Liver (tissue), 9 donors: ENCODE data around the gene RAB3GAP2. TPM values are rescaled to one million over a fixed set of nuclear protein-coding genes. Genes with fewer than 3 reads are reported as not detected.
A peak's percentile ranks its signal among the peaks of the same experiment; 100 is the strongest.

ENCODE experiments used
- DNase-seq: peaks from one replicate; pipeline ENCODE4 v3.0.0-alpha.2; 2017; ENCODE audit warnings: low spot score
- H3K27ac ChIP-seq, 2 donors: one replicate each; pipeline ENCODE4 v1.7.0; 2013; ENCODE audit warnings: inconsistent platforms in 2 of 2, low read length in 2 of 2, control low read depth in 1 of 2, low read depth in 1 of 2, mild to moderate bottlenecking in 1 of 2
- H3K27me3 ChIP-seq, 4 donors: one replicate each; pipeline versions ENCODE4 v1.6.1 to v1.7.0; 2013; ENCODE audit warnings: low read length in 3 of 4, inconsistent platforms in 1 of 4, mild to moderate bottlenecking in 1 of 4, moderate library complexity in 1 of 4; ENCODE audit not compliant: control insufficient read depth in 4 of 4, insufficient read depth in 4 of 4
- H3K36me3 ChIP-seq, 4 donors: one replicate each; pipeline versions ENCODE4 v1.6.1 to v1.7.0; 2013; ENCODE audit warnings: low read length in 3 of 4, mild to moderate bottlenecking in 3 of 4, low read depth in 1 of 4, moderate library complexity in 1 of 4; ENCODE audit not compliant: control insufficient read depth in 4 of 4, insufficient read depth in 3 of 4
- H3K4me1 ChIP-seq, 4 donors: one replicate each; pipeline versions ENCODE4 v1.6.1 to v1.7.0; 2013; ENCODE audit warnings: low read length in 3 of 4, mild to moderate bottlenecking in 3 of 4, moderate library complexity in 1 of 4; ENCODE audit not compliant: control insufficient read depth in 4 of 4, insufficient read depth in 4 of 4
- H3K4me3 ChIP-seq, 3 donors: one replicate each; pipeline versions ENCODE4 v1.6.1 to v1.7.0; 2013; ENCODE audit warnings: low read length in 3 of 3, control low read depth in 1 of 3, low read depth in 1 of 3, mild to moderate bottlenecking in 1 of 3
- H3K9ac ChIP-seq, 2 donors: one replicate each; pipeline ENCODE4 v1.7.0; 2013; ENCODE audit warnings: low read length in 2 of 2, mild to moderate bottlenecking in 2 of 2, moderate library complexity in 2 of 2, control low read depth in 1 of 2, low read depth in 1 of 2
- H3K9me3 ChIP-seq, 4 donors: one replicate each; pipeline versions ENCODE4 v1.6.1 to v1.7.0; 2013; ENCODE audit warnings: low read length in 3 of 4; ENCODE audit not compliant: control insufficient read depth in 4 of 4
- ATF3 ChIP-seq: IDR thresholded peaks from 2 replicates; pipeline ENCODE4 v1.6.1; 2016; ENCODE audit warnings: antibody characterized with exemption
- CTCF ChIP-seq: fragments of 150-350 bp; IDR thresholded peaks from 2 replicates; pipeline ENCODE4 v1.5.1; 2017; ENCODE audit warnings: improper control_type of control experiment, low read depth, low read length; ENCODE audit not compliant: missing input control
- EGR1 ChIP-seq, 2 donors: IDR thresholded peaks; 2 replicates each; pipeline ENCODE4 v1.6.1; 2016 to 2018; ENCODE audit warnings: antibody characterized with exemption in 2 of 2, low read depth in 2 of 2
- FOXA1 ChIP-seq: IDR thresholded peaks from 2 replicates; pipeline ENCODE4 v1.6.1; 2016; ENCODE audit warnings: antibody characterized with exemption
- FOXA2 ChIP-seq: IDR thresholded peaks from 2 replicates; pipeline ENCODE4 v1.6.1; 2016; ENCODE audit warnings: antibody characterized with exemption
- GABPA ChIP-seq, 2 donors: IDR thresholded peaks in 1 of 2; conservative IDR thresholded peaks in 1 of 2; 2 replicates each; pipeline ENCODE4 v1.6.1; 2016; ENCODE audit warnings: antibody characterized with exemption in 2 of 2, mild to moderate bottlenecking in 1 of 2, moderate library complexity in 1 of 2
- HNF4A ChIP-seq, 2 donors: conservative IDR thresholded peaks; 2 replicates each; pipeline ENCODE4 v1.6.1; 2016; ENCODE audit warnings: antibody characterized with exemption in 2 of 2, mild to moderate bottlenecking in 2 of 2
- HNF4G ChIP-seq: IDR thresholded peaks from 2 replicates; pipeline ENCODE4 v1.6.1; 2016; ENCODE audit warnings: antibody characterized with exemption
- JUND ChIP-seq, 2 donors: IDR thresholded peaks; 2 replicates each; pipeline ENCODE4 v1.6.1; 2016; ENCODE audit warnings: antibody characterized with exemption in 2 of 2
- MAX ChIP-seq: IDR thresholded peaks from 2 replicates; pipeline ENCODE4 v1.6.1; 2016; ENCODE audit warnings: antibody characterized with exemption
- NR2F2 ChIP-seq: IDR thresholded peaks from 2 replicates; pipeline ENCODE4 v1.6.1; 2016; ENCODE audit warnings: antibody characterized with exemption
- RAD21 ChIP-seq, 2 donors: IDR thresholded peaks; 2 replicates each; pipeline ENCODE4 v1.6.1; 2016; ENCODE audit warnings: antibody characterized with exemption in 2 of 2, mild to moderate bottlenecking in 2 of 2
- REST ChIP-seq: IDR thresholded peaks from 2 replicates; pipeline ENCODE4 v1.6.1; 2016; ENCODE audit warnings: antibody characterized with exemption, mild to moderate bottlenecking
- RXRA ChIP-seq, 2 donors: IDR thresholded peaks; 2 replicates each; pipeline ENCODE4 v1.6.1; 2017 to 2018; ENCODE audit warnings: antibody characterized with exemption in 2 of 2, mild to moderate bottlenecking in 1 of 2
- SP1 ChIP-seq: IDR thresholded peaks from 2 replicates; pipeline ENCODE4 v1.6.1; 2018; ENCODE audit warnings: antibody characterized with exemption, mild to moderate bottlenecking
- TAF1 ChIP-seq: conservative IDR thresholded peaks from 2 replicates; pipeline ENCODE4 v1.6.1; 2016; ENCODE audit warnings: antibody characterized with exemption, mild to moderate bottlenecking
- YY1 ChIP-seq: IDR thresholded peaks from 2 replicates; pipeline ENCODE4 v1.6.1; 2016; ENCODE audit warnings: antibody characterized with exemption, mild to moderate bottlenecking
- ZBTB33 ChIP-seq: IDR thresholded peaks from 2 replicates; pipeline ENCODE4 v1.6.1; 2016; ENCODE audit warnings: antibody characterized with exemption
- WGBS: extraction: QIAGEN DNeasy Blood & Tissue Kit; methylation state at CpG from one replicate; pipeline ENCODE4 v1.1.7; 2013; 5-methylcytosine and 5-hydroxymethylcytosine counted together
- polyA plus RNA-seq, 2 donors: library from polyadenylated mRNA; stranded (reverse) in 1 of 2; unstranded in 1 of 2; fragments of 200-250 nt in 1 of 2; fragments of >200 nt in 1 of 2; fragmentation: Nextera tagmentation in 1 of 2; extraction: Ambion mirVana in 1 of 2; gene quantifications; one replicate each; pipeline versions ENCODE4 v1.2.1 to v1.2.3, GENCODE V29; 2013 to 2015
- total RNA-seq, 2 donors: library from RNA; depleted of rRNA; stranded (reverse); fragments of >200 nt; gene quantifications; one replicate each; pipeline ENCODE4 v1.2.3, GENCODE V29; 2014
- donor health status: healthy.
- donor health status: healthy.
- donor health status: healthy.
- donor health status: healthy.
- donor health status: healthy.

Gene RAB3GAP2
- total and polyA plus RNA-seq, 4 donors: 5.3 to 24.0 (median 11.4) TPM

- Histone ChIP-seq H3K4me3 (no peak overlapping the region), H3K4me1 (no peaks in the 10 kb centered on the region), H3K27ac (no peak overlapping the region), H3K9ac (no peak overlapping the region), H3K9me3 (no peaks in the 10 kb centered on the region), H3K27me3 (no peaks in the 10 kb centered on the region), H3K36me3 (peaks cover 1 to 27% (median 21%) of the 10 kb centered on the region in 4 donors)
- WGBS: 96% methylated on average over 1 of the region's 1 CpG
- peak; percentile 59 for DNase-seq
- TF ChIP-seq GABPA (IDR thresholded peaks at IDR 0.05 in 1 of 2, conservative IDR thresholded peaks at IDR 0.05 in 1 of 2) (no peak), RAD21 (IDR thresholded peaks at IDR 0.05) (no peak), SP1 (no peak), TAF1 (no peak), ZBTB33 (no peak), ATF3 (no peak), HNF4G (no peak), FOXA2 (no peak), YY1 (no peak), RXRA (IDR thresholded peaks at IDR 0.05) (no peak), NR2F2 (no peak), JUND (IDR thresholded peaks at IDR 0.05) (no peak), EGR1 (IDR thresholded peaks at IDR 0.05; ENCODE audit: low read depth in 2 of 2) (no peak), FOXA1 (no peak), MAX (no peak), CTCF (no peak), HNF4A (conservative IDR thresholded peaks at IDR 0.05) (no peak), REST (no peak)
These were observed 95.7 kb downstream of the RAB3GAP2 start for GRCh38 chr1:220176540-220176939.
